SK-N-DZ (cell line): ENCODE measurements around the gene KRTAP10-1.
"Not testable (repeated sequence)": the region's sequence is repeated elsewhere in the genome, so short reads cannot be mapped to it uniquely, and the experiment has no call there.

Experiments used
- DNase-seq: peaks from one replicate; pipeline ENCODE4 v3.0.0-alpha.2; 2015; ENCODE audit warnings: low spot score

KRTAP10-1 gene

GRCh38 chr21:44503006-44503889 is 36.7 kb downstream of the KRTAP10-1 start:
- DNase-seq, result not testable (repeated sequence)

GRCh38 chr21:44502171-44502958 is 37.6 kb downstream of the KRTAP10-1 start:
- no peak for DNase-seq

- no peak for DNase-seq
Observed at GRCh38 chr21:44500111-44500510, 39.9 kb downstream of the KRTAP10-1 start.

- DNase-seq, result no peak
Observed at GRCh38 chr21:44499631-44500030, 40.4 kb downstream of the KRTAP10-1 start.

GRCh38 chr21:44499211-44499560 is 40.8 kb downstream of the KRTAP10-1 start:
- DNase-seq, result no peak

GRCh38 chr21:44498280-44499210 is 41.5 kb downstream of the KRTAP10-1 start:
- no peak for DNase-seq

- no peak for DNase-seq
Observed at GRCh38 chr21:44497703-44498126, 42.3 kb downstream of the KRTAP10-1 start.

- DNase-seq, result no peak
Observed at GRCh38 chr21:44496564-44497550, 43.1 kb downstream of the KRTAP10-1 start.

GRCh38 chr21:44495611-44496563 is 44.1 kb downstream of the KRTAP10-1 start:
- DNase-seq, result no peak

- DNase-seq, result no peak
Observed at GRCh38 chr21:44494956-44495355, 45.0 kb downstream of the KRTAP10-1 start.

- DNase-seq, result no peak
Observed at GRCh38 chr21:44494418-44494817, 45.6 kb downstream of the KRTAP10-1 start.

GRCh38 chr21:44492567-44493385 is 47.2 kb downstream of the KRTAP10-1 start:
- DNase-seq, result no peak

- no peak for DNase-seq
Observed at GRCh38 chr21:44490816-44491215, 49.2 kb downstream of the KRTAP10-1 start.

- no peak for DNase-seq
Observed at GRCh38 chr21:44490405-44490804, 49.6 kb downstream of the KRTAP10-1 start.

- no peak for DNase-seq
Observed at GRCh38 chr21:44489962-44490361, 50.0 kb downstream of the KRTAP10-1 start.
